Gastroesophageal sphincter (tissue), 4 donors: ENCODE data around the gene SCGB2B2. TPM values are rescaled to one million over a fixed set of nuclear protein-coding genes. Genes with fewer than 3 reads are reported as not detected.
"Not testable (repeated sequence)": the region's sequence is repeated elsewhere in the genome, so short reads cannot be mapped to it uniquely, and the experiment has no call there.

ENCODE experiments used
- ATAC-seq: fragments of 150-250 bp; one replicate; pipeline ENCODE4 v1.9.1; 2016; ENCODE audit warnings: mild to moderate bottlenecking, moderate library complexity
- H3K27ac ChIP-seq, 4 donors: fragments of 200-600 bp; sonication (generic) in 3 of 4; 1 replicate in 3 of 4; 2 replicates in 1 of 4; pipeline ENCODE4 v1.5.1; 2016 to 2019
- H3K27me3 ChIP-seq: fragments of 200-600 bp; sonication (generic); one replicate; pipeline ENCODE4 v1.5.1; 2019
- H3K36me3 ChIP-seq, 2 donors: fragments of 200-600 bp; sonication (generic); one replicate each; pipeline ENCODE4 v1.5.1; 2019; ENCODE audit warnings: control low read depth in 1 of 2
- H3K4me1 ChIP-seq, 3 donors: fragments of 200-600 bp; sonication (generic); 1 replicate in 2 of 3; 2 replicates in 1 of 3; pipeline ENCODE4 v1.5.1; 2016 to 2019; ENCODE audit warnings: control low read depth in 2 of 3
- H3K4me3 ChIP-seq, 2 donors: fragments of 200-600 bp; sonication (generic); one replicate each; pipeline ENCODE4 v1.5.1; 2019; ENCODE audit warnings: mild to moderate bottlenecking in 1 of 2, moderate library complexity in 1 of 2
- H3K9me3 ChIP-seq, 3 donors: fragments of 200-600 bp; sonication (generic); one replicate each; pipeline ENCODE4 v1.5.1; 2017 to 2019; ENCODE audit warnings: control low read depth in 2 of 3
- CTCF ChIP-seq, 4 experiments: fragments of 200-600 bp in 2 of 4; fragments of 450-650 bp in 2 of 4; sonication (generic) in 1 of 4; IDR thresholded peaks; one replicate each; pipeline ENCODE4 v1.5.1; 2017 to 2019; ENCODE audit warnings: antibody characterized with exemption in 4 of 4, mild to moderate bottlenecking in 2 of 4, moderate library complexity in 2 of 4
- EP300 ChIP-seq: sonication (generic); formaldehyde crosslinking; IDR thresholded peaks from one replicate; pipeline ENCODE4 v1.6.1; 2017; ENCODE audit warnings: antibody characterized with exemption, mild to moderate bottlenecking
- POLR2A ChIP-seq, 2 donors: fragments of 450-650 bp; IDR thresholded peaks; one replicate each; pipeline ENCODE4 v1.6.1; 2017; ENCODE audit warnings: antibody characterized with exemption in 2 of 2, mild to moderate bottlenecking in 2 of 2, moderate library complexity in 1 of 2
- POLR2AphosphoS5 ChIP-seq: sonication (generic); formaldehyde crosslinking; IDR thresholded peaks from one replicate; pipeline ENCODE4 v1.6.1; 2017; ENCODE audit warnings: antibody characterized with exemption
- WGBS, 2 donors: methylation state at CpG; one replicate each; pipeline ENCODE4 v1.1.5; 2018; ENCODE audit warnings: low coverage in 1 of 2; 5-methylcytosine and 5-hydroxymethylcytosine counted together
- total RNA-seq, 4 donors: library from RNA; depleted of rRNA; stranded (reverse); fragments of >200 nt; gene quantifications; one replicate each; pipeline ENCODE4 v1.1.0, GENCODE V29; 2016

The SCGB2B2 gene
- total RNA-seq, 4 donors from 2014 or later: 0.40 to 1.1 (median 0.81) TPM; not detected in 1

GRCh38 chr19:34671972-34672371 is 5.0 kb downstream of the SCGB2B2 start:
- 81 to 91% methylated on average over 3 of the region's 3 CpGs for WGBS, 2 donors
- TF ChIP-seq EP300: no peak
- TF ChIP-seq POLR2A (IDR thresholded peaks at IDR 0.05): no peak
- TF ChIP-seq CTCF (IDR thresholded peaks at IDR 0.05): no peak
- no peak for TF ChIP-seq POLR2AphosphoS5
- H3K27ac ChIP-seq: no peak overlapping the region
- ATAC-seq: no peak
- H3K4me3 ChIP-seq: no peak overlapping the region
- peaks cover 0 to 15% (median 0%) of the 10 kb centered on the region in 3 donors for H3K4me1 ChIP-seq
- no peaks in the 10 kb centered on the region for H3K36me3 ChIP-seq
- H3K9me3 ChIP-seq: no peaks in the 10 kb centered on the region
- H3K27me3 ChIP-seq: no peaks in the 10 kb centered on the region

GRCh38 chr19:34669305-34669704 is 7.7 kb downstream of the SCGB2B2 start:
- TF ChIP-seq CTCF (IDR thresholded peaks at IDR 0.05) (no peak), POLR2A (IDR thresholded peaks at IDR 0.05) (no peak), POLR2AphosphoS5 (no peak), EP300 (no peak)
- H3K4me3 ChIP-seq: no peak overlapping the region
- 86 to 88% methylated on average over 1 to 5 of the region's 7 CpGs for WGBS, 2 donors
- no peak overlapping the region for H3K27ac ChIP-seq
- peaks cover 0 to 5% (median 0%) of the 10 kb centered on the region in 3 donors for H3K4me1 ChIP-seq
- no peaks in the 10 kb centered on the region for H3K36me3 ChIP-seq
- no peak for ATAC-seq
- H3K27me3 ChIP-seq: no peaks in the 10 kb centered on the region
- H3K9me3 ChIP-seq: no peaks in the 10 kb centered on the region

GRCh38 chr19:34668690-34669089 is 8.3 kb downstream of the SCGB2B2 start:
- no CpG with 5 or more reads among the region's 5 CpGs for WGBS, 2 donors
- not testable (repeated sequence) for H3K4me3 ChIP-seq, H3K9me3 ChIP-seq, H3K4me1 ChIP-seq, H3K27ac ChIP-seq, H3K27me3 ChIP-seq, H3K36me3 ChIP-seq, ATAC-seq

GRCh38 chr19:34668077-34668689 is 8.8 kb downstream of the SCGB2B2 start:
- H3K4me3 ChIP-seq, H3K4me1 ChIP-seq, H3K9me3 ChIP-seq, ATAC-seq, H3K27me3 ChIP-seq, H3K36me3 ChIP-seq: not testable (repeated sequence)
- WGBS, 2 donors: 80% methylated on average over 1 of the region's 36 CpGs; no CpG with 5 or more reads in 1 of the 2 donors
- peak overlapping the region in 1 of 4 donors; percentile 12 for H3K27ac ChIP-seq

- TF ChIP-seq CTCF (IDR thresholded peaks at IDR 0.05) (no peak), POLR2A (IDR thresholded peaks at IDR 0.05) (no peak), POLR2AphosphoS5 (no peak), EP300 (no peak)
- H3K27ac ChIP-seq: peak overlapping the region in 2 of 4 donors; percentile 8 to 38
Observed at GRCh38 chr19:34667349-34668076, 9.4 kb downstream of the SCGB2B2 start.

GRCh38 chr19:34666958-34667265 is 10.0 kb downstream of the SCGB2B2 start:
- TF ChIP-seq POLR2A (IDR thresholded peaks at IDR 0.05): no peak
- TF ChIP-seq CTCF (IDR thresholded peaks at IDR 0.05): no peak
- TF ChIP-seq POLR2AphosphoS5: no peak
- TF ChIP-seq EP300: no peak
- H3K4me1 ChIP-seq: peaks cover 0 to 5% (median 0%) of the 10 kb centered on the region in 3 donors
- H3K9me3 ChIP-seq: no peaks in the 10 kb centered on the region
- peak overlapping the region in 1 of 4 donors; percentile 8 for H3K27ac ChIP-seq
- no peaks in the 10 kb centered on the region for H3K36me3 ChIP-seq
- H3K27me3 ChIP-seq: no peaks in the 10 kb centered on the region
- ATAC-seq: no peak
- no peak overlapping the region for H3K4me3 ChIP-seq
- WGBS, 2 donors: 90 to 95% methylated on average over 2 to 3 of the region's 9 CpGs

More at GRCh38 chr19:34667349-34668076, 9.4 kb downstream of the SCGB2B2 start:
- H3K4me3 ChIP-seq: peak overlapping the region in 1 of 2 donors; percentile 18
- 53 to 62% methylated on average over 3 to 5 of the region's 17 CpGs for WGBS, 2 donors
- no peak for ATAC-seq
- H3K4me1 ChIP-seq: peaks cover 0 to 5% (median 0%) of the 10 kb centered on the region in 3 donors
- no peaks in the 10 kb centered on the region for H3K9me3 ChIP-seq
- no peaks in the 10 kb centered on the region for H3K36me3 ChIP-seq
- no peaks in the 10 kb centered on the region for H3K27me3 ChIP-seq
